Fibroblast of skin of left quadriceps (primary cell): ENCODE results near the gene ARSJ.

Experiments used
- DNase-seq, 2 experiments: peaks; one replicate each; pipeline ENCODE4 v3.0.0-alpha.2; 2013; ENCODE audit warnings: low read depth in 2 of 2

Gene ARSJ

GRCh38 chr4:113901994-113902787 is 77.3 kb downstream of the ARSJ start:
- DNase-seq, result no peak

GRCh38 chr4:113899271-113900070 is 80.0 kb downstream of the ARSJ start:
- DNase-seq, result no peak

GRCh38 chr4:113893546-113893945 is 85.9 kb downstream of the ARSJ start:
- no peak for DNase-seq

GRCh38 chr4:113888006-113888405 is 91.4 kb downstream of the ARSJ start:
- peak; percentile 14 to 25 for DNase-seq

GRCh38 chr4:113885291-113885690 is 94.2 kb downstream of the ARSJ start:
- no peak for DNase-seq

GRCh38 chr4:113884655-113885054 is 94.8 kb downstream of the ARSJ start:
- no peak for DNase-seq

- peak in 1 of 2 experiments; percentile 5 for DNase-seq
Measured at GRCh38 chr4:113882668-113883067, 96.8 kb downstream of the ARSJ start.

- DNase-seq, result no peak
Measured at GRCh38 chr4:113881256-113881655, 98.2 kb downstream of the ARSJ start.

GRCh38 chr4:113880240-113881028 is 99.0 kb downstream of the ARSJ start:
- DNase-seq, result no peak

GRCh38 chr4:113878668-113879067 is 100.8 kb downstream of the ARSJ start:
- peak; percentile 16 to 20 for DNase-seq

GRCh38 chr4:113874480-113874879 is 105.0 kb downstream of the ARSJ start:
- no peak for DNase-seq

- DNase-seq, result no peak
Measured at GRCh38 chr4:113873508-113873907, 105.9 kb downstream of the ARSJ start.

- DNase-seq, result no peak
Measured at GRCh38 chr4:113872426-113873260, 106.8 kb downstream of the ARSJ start.

GRCh38 chr4:113871080-113871479 is 108.4 kb downstream of the ARSJ start:
- DNase-seq, result no peak

GRCh38 chr4:113869743-113870375 is 109.6 kb downstream of the ARSJ start:
- no peak for DNase-seq

GRCh38 chr4:113866611-113867010 is 112.8 kb downstream of the ARSJ start:
- DNase-seq, result no peak

- no peak for DNase-seq
Measured at GRCh38 chr4:113858924-113859323, 120.5 kb downstream of the ARSJ start.

- no peak for DNase-seq
Measured at GRCh38 chr4:113851816-113852215, 127.6 kb downstream of the ARSJ start.
